Loucy (cell line): Measurements from ENCODE around the gene TCP10L.

ENCODE experiments used
- CTCF ChIP-seq: fragments of 200-600 bp; sonication (generic); conservative IDR thresholded peaks from 2 replicates; pipeline ENCODE4 v1.5.1; 2014; ENCODE audit warnings: mild to moderate bottlenecking, antibody characterized with exemption, low read length
- EZH2phosphoT487 ChIP-seq: fragments of 200-600 bp; IDR thresholded peaks from 2 replicates; pipeline ENCODE4 v1.6.1; 2018; ENCODE audit warnings: antibody characterized with exemption, mild to moderate bottlenecking, moderate library complexity, borderline replicate concordance

GRCh38 chr21:32626621-32627196 is 41.4 kb upstream of the TCP10L start:
- no peak for TF ChIP-seq CTCF
- no peak for TF ChIP-seq EZH2phosphoT487
